HEK293 (cell line): ENCODE results near the gene SERP1.
A peak's percentile ranks its signal among the peaks of the same experiment; 100 is the strongest.

Experiments used
- CTCF ChIA-PET: fragments of 350-600 bp; formaldehyde crosslinking; extraction: SDS; loops from one replicate; lab custom pipeline; 2021; ENCODE audit warnings: antibody characterized with exemption; lab: Yijun Ruan, JAX
- POLR2A ChIA-PET: fragments of 300-600 bp; formaldehyde crosslinking; extraction: SDS; loops from one replicate; lab custom pipeline; 2020; ENCODE audit warnings: antibody characterized with exemption, inconsistent platforms; lab: Yijun Ruan, JAX
- H3K27ac ChIP-seq: fragments of 200-500 bp; sonication (Bioruptor generic); 2 replicates; pipeline ENCODE4 v1.5.1; 2014; ENCODE audit warnings: low read depth, low read length, control low read depth, inconsistent platforms; ENCODE audit errors: extremely low read depth
- H3K36me3 ChIP-seq, 2 experiments: fragments of 200-500 bp in 1 of 2; sonication (Bioruptor generic) in 1 of 2; 1 replicate in 1 of 2; 2 replicates in 1 of 2; pipeline ENCODE4 v1.5.1; 2014 to 2017; ENCODE audit warnings: inconsistent platforms in 2 of 2, low read length in 2 of 2; ENCODE audit not compliant: control insufficient read depth in 2 of 2, insufficient read depth in 1 of 2
- H3K4me1 ChIP-seq: fragments of 200-500 bp; sonication (Bioruptor generic); 2 replicates; pipeline ENCODE4 v1.5.1; 2014; ENCODE audit warnings: mild to moderate bottlenecking, low read length, inconsistent platforms; ENCODE audit not compliant: control insufficient read depth, insufficient read depth
- H3K4me3 ChIP-seq: 2 replicates; pipeline ENCODE4 v1.5.1; 2011; ENCODE audit warnings: low read depth, mild to moderate bottlenecking, control low read depth, low read length, moderate library complexity
- H3K9me3 ChIP-seq: fragments of 200-500 bp; sonication (Bioruptor generic); 2 replicates; pipeline ENCODE4 v1.5.1; 2014; ENCODE audit warnings: low read depth, low read length, inconsistent platforms; ENCODE audit not compliant: control insufficient read depth, insufficient read depth
- OSR2 ChIP-seq: fragments of 450-650 bp; formaldehyde crosslinking; IDR thresholded peaks from 2 replicates; pipeline ENCODE4 v1.5.1; 2016; ENCODE audit warnings: missing biosample characterization, missing genetic modification characterization
- SALL2 ChIP-seq: fragments of 450-650 bp; formaldehyde crosslinking; IDR thresholded peaks from 2 replicates; pipeline ENCODE4 v1.5.0; 2017; ENCODE audit warnings: missing biosample characterization, mild to moderate bottlenecking, missing genetic modification characterization, borderline replicate concordance
- ZBTB1 ChIP-seq: fragments of 450-650 bp; formaldehyde crosslinking; IDR thresholded peaks from 2 replicates; pipeline ENCODE4 v1.5.1; 2016; ENCODE audit warnings: missing biosample characterization, missing genetic modification characterization
- ZNF133 ChIP-seq: fragments of 450-650 bp; formaldehyde crosslinking; IDR thresholded peaks from 2 replicates; pipeline ENCODE4 v1.5.1; 2016; ENCODE audit warnings: missing biosample characterization, missing genetic modification characterization
- ZNF335 ChIP-seq: fragments of 450-650 bp; formaldehyde crosslinking; conservative IDR thresholded peaks from 2 replicates; pipeline ENCODE4 v1.5.1; 2016; ENCODE audit warnings: missing biosample characterization, missing genetic modification characterization
- ZNF341 ChIP-seq: fragments of 450-650 bp; formaldehyde crosslinking; IDR thresholded peaks from 2 replicates; pipeline ENCODE4; 2016; ENCODE audit warnings: low read depth, missing biosample characterization, missing genetic modification characterization
- ZNF433 ChIP-seq: fragments of 450-650 bp; formaldehyde crosslinking; IDR thresholded peaks from 2 replicates; pipeline ENCODE4 v1.5.1; 2016; ENCODE audit warnings: missing biosample characterization, missing genetic modification characterization, low read depth
- ZNF510 ChIP-seq: fragments of 450-650 bp; formaldehyde crosslinking; IDR thresholded peaks from 2 replicates; pipeline ENCODE4 v1.5.1; 2018; ENCODE audit warnings: mild to moderate bottlenecking, missing genetic modification characterization, missing biosample characterization; ENCODE audit not compliant: insufficient replicate concordance
- ZNF777 ChIP-seq: fragments of 450-650 bp; formaldehyde crosslinking; IDR thresholded peaks from 2 replicates; pipeline ENCODE4 v1.5.1; 2017; ENCODE audit warnings: missing biosample characterization, missing genetic modification characterization, borderline replicate concordance
- TF ChIP-seq, protein P1 (sequence below): fragments of 450-650 bp; formaldehyde crosslinking; conservative IDR thresholded peaks from 2 replicates; pipeline ENCODE4 v1.5.1; 2016; ENCODE audit warnings: low read depth, missing biosample characterization, missing genetic modification characterization
- TF ChIP-seq, protein P2 (sequence below): fragments of 450-650 bp; formaldehyde crosslinking; conservative IDR thresholded peaks from 2 replicates; pipeline ENCODE4 v1.5.1; 2016; ENCODE audit warnings: low read depth, missing biosample characterization, missing genetic modification characterization
- TF ChIP-seq, protein P3 (sequence below): fragments of 450-650 bp; formaldehyde crosslinking; IDR thresholded peaks from 2 replicates; pipeline ENCODE4 v1.5.1; 2016; ENCODE audit warnings: missing biosample characterization, missing genetic modification characterization
- TF ChIP-seq, protein P4 (sequence below): fragments of 450-650 bp; formaldehyde crosslinking; IDR thresholded peaks from 2 replicates; pipeline ENCODE4 v1.5.1; 2017; ENCODE audit warnings: missing biosample characterization, missing genetic modification characterization
- TF ChIP-seq, protein P5 (sequence below): fragments of 450-650 bp; formaldehyde crosslinking; IDR thresholded peaks from 2 replicates; pipeline ENCODE4 v1.5.1; 2016; ENCODE audit warnings: missing biosample characterization, missing genetic modification characterization, low read depth

Gene SERP1

DNA sequence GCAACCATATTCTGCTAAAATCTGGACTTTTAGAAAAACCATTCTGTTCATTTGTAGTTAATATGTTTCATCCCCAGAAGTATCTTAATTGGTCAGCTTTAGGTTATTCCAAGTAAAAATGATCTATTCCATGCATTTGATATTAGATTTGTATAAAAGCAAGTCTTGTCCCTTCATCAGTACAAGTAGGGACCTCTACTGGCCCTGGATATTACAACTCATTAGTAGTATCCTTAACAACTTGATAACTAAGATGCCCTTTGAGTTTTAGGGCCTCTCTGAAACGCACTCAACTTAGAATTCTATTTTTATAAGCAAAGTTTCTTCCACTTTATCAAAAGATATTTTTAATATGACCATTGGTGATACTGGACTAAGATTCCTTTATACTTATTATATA is 31.6 kb upstream of the SERP1 start (continued):
- TF ChIP-seq, protein P1, sequence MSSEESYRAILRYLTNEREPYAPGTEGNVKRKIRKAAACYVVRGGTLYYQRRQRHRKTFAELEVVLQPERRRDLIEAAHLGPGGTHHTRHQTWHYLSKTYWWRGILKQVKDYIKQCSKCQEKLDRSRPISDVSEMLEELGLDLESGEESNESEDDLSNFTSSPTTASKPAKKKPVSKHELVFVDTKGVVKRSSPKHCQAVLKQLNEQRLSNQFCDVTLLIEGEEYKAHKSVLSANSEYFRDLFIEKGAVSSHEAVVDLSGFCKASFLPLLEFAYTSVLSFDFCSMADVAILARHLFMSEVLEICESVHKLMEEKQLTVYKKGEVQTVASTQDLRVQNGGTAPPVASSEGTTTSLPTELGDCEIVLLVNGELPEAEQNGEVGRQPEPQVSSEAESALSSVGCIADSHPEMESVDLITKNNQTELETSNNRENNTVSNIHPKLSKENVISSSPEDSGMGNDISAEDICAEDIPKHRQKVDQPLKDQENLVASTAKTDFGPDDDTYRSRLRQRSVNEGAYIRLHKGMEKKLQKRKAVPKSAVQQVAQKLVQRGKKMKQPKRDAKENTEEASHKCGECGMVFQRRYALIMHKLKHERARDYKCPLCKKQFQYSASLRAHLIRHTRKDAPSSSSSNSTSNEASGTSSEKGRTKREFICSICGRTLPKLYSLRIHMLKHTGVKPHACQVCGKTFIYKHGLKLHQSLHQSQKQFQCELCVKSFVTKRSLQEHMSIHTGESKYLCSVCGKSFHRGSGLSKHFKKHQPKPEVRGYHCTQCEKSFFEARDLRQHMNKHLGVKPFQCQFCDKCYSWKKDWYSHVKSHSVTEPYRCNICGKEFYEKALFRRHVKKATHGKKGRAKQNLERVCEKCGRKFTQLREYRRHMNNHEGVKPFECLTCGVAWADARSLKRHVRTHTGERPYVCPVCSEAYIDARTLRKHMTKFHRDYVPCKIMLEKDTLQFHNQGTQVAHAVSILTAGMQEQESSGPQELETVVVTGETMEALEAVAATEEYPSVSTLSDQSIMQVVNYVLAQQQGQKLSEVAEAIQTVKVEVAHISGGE (tag by site-specific recombination) = no peak
- TF ChIP-seq, protein P2, sequence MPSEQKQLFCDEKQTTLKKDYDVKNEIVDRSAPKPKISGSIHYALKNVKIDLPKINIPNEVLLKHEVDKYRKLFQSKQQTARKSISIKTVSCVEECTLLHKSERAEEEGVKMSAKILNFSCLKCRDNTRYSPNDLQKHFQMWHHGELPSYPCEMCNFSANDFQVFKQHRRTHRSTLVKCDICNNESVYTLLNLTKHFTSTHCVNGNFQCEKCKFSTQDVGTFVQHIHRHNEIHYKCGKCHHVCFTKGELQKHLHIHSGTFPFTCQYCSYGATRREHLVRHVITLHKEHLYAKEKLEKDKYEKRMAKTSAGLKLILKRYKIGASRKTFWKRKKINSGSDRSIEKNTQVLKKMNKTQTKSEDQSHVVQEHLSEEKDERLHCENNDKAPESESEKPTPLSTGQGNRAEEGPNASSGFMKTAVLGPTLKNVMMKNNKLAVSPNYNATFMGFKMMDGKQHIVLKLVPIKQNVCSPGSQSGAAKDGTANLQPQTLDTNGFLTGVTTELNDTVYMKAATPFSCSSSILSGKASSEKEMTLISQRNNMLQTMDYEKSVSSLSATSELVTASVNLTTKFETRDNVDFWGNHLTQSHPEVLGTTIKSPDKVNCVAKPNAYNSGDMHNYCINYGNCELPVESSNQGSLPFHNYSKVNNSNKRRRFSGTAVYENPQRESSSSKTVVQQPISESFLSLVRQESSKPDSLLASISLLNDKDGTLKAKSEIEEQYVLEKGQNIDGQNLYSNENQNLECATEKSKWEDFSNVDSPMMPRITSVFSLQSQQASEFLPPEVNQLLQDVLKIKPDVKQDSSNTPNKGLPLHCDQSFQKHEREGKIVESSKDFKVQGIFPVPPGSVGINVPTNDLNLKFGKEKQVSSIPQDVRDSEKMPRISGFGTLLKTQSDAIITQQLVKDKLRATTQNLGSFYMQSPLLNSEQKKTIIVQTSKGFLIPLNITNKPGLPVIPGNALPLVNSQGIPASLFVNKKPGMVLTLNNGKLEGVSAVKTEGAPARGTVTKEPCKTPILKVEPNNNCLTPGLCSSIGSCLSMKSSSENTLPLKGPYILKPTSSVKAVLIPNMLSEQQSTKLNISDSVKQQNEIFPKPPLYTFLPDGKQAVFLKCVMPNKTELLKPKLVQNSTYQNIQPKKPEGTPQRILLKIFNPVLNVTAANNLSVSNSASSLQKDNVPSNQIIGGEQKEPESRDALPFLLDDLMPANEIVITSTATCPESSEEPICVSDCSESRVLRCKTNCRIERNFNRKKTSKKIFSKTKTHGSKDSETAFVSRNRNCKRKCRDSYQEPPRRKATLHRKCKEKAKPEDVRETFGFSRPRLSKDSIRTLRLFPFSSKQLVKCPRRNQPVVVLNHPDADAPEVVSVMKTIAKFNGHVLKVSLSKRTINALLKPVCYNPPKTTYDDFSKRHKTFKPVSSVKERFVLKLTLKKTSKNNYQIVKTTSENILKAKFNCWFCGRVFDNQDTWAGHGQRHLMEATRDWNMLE = no peak
- no peak for TF ChIP-seq SALL2 (tag by site-specific recombination)
- TF ChIP-seq ZNF510 (tag by site-specific recombination) = no peak
- TF ChIP-seq, protein P3, sequence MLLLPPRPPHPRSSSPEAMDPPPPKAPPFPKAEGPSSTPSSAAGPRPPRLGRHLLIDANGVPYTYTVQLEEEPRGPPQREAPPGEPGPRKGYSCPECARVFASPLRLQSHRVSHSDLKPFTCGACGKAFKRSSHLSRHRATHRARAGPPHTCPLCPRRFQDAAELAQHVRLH = no peak
- TF ChIP-seq ZNF341 (tag by site-specific recombination) = no peak
- no peak for TF ChIP-seq ZNF777 (tag by site-specific recombination)
- no peak for TF ChIP-seq ZBTB1
- TF ChIP-seq OSR2 = no peak

DNA sequence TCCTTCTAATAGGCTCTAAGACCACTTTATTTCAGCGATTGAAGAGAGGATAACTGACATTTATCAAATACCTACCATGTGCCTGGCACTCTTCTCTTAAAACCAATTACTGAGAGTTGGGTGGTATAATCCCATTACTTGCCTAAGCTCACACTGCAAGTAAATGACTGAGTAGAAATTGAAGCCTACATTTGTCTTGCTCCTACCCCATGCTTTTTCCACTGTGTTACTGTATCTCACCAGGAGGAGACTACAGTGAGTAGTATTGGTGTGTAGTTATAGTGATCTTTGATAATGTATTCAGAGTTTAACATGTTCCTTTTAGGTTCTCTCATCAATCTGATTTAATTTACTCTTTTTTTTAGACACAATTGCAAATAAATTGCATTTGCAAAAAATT is 21.0 kb upstream of the SERP1 start:
- Histone ChIP-seq H3K4me3 (no peak overlapping the region), H3K9me3 (no peaks in the 10 kb centered on the region), H3K27ac (no peak overlapping the region), H3K4me1 (no peaks in the 10 kb centered on the region), H3K36me3 (peaks cover 17 to 64% of the 10 kb centered on the region in 2 experiments)
- CTCF ChIA-PET = interaction anchor here (0.6 kb wide), 1 partner anchor 1236 kb away, joined by 4 read pairs; no protein-coding TSS in a partner anchor
- TF ChIP-seq, protein P4, sequence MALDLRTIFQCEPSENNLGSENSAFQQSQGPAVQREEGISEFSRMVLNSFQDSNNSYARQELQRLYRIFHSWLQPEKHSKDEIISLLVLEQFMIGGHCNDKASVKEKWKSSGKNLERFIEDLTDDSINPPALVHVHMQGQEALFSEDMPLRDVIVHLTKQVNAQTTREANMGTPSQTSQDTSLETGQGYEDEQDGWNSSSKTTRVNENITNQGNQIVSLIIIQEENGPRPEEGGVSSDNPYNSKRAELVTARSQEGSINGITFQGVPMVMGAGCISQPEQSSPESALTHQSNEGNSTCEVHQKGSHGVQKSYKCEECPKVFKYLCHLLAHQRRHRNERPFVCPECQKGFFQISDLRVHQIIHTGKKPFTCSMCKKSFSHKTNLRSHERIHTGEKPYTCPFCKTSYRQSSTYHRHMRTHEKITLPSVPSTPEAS (tag by site-specific recombination) = no peak
- no peak for TF ChIP-seq ZNF433
- POLR2A ChIA-PET = no interaction called here

DNA sequence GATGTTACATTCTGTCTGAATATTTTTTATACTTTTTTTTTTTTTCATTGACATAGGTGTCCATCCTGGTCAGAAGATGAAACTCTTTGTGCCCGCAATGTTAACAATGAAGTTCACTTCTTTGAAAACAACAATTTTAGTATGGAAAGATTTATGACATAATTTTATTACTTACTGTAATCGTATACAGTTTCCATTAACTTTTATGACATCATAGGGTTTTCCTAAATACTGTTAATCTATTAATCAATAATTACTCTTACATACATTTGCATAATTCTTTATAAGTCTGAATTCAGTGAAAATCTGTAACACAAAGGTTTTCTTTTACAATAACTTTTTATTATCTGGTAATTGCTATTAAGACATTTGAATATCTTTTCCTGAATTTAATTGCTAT is 17.9 kb upstream of the SERP1 start:
- Histone ChIP-seq H3K36me3 (peaks cover 17 to 52% of the 10 kb centered on the region in 2 experiments), H3K4me3 (no peak overlapping the region), H3K4me1 (no peaks in the 10 kb centered on the region), H3K27ac (no peak overlapping the region), H3K9me3 (no peaks in the 10 kb centered on the region)
- ChIA-PET POLR2A (no interaction called here), CTCF (no interaction called here)
- TF ChIP-seq ZNF133 (tag by site-specific recombination) = no peak
- TF ChIP-seq, protein P5, sequence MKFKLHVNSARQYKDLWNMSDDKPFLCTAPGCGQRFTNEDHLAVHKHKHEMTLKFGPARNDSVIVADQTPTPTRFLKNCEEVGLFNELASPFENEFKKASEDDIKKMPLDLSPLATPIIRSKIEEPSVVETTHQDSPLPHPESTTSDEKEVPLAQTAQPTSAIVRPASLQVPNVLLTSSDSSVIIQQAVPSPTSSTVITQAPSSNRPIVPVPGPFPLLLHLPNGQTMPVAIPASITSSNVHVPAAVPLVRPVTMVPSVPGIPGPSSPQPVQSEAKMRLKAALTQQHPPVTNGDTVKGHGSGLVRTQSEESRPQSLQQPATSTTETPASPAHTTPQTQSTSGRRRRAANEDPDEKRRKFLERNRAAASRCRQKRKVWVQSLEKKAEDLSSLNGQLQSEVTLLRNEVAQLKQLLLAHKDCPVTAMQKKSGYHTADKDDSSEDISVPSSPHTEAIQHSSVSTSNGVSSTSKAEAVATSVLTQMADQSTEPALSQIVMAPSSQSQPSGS (tag by site-specific recombination) = peak; percentile 65
- TF ChIP-seq ZNF335 (tag by site-specific recombination) = no peak
